Upper lobe of right lung (tissue), 1 donor: Measurements from ENCODE around the gene NTM. TPM values are rescaled to one million over a fixed set of nuclear protein-coding genes. Genes with fewer than 3 reads are reported as not detected.

Source experiments
- ATAC-seq: fragments of 200-7000 bp; cut with Tn5 transposase; one replicate; pipeline ENCODE4 v1.9.1; 2020; ENCODE audit warnings: mild to moderate bottlenecking, moderate library complexity
- DNase-seq: peaks from one replicate; pipeline ENCODE4 v3.0.0-alpha.2; 2020
- H3K27ac ChIP-seq: fragments of 200-600 bp; one replicate; pipeline ENCODE4 v1.8.0; 2022
- H3K27me3 ChIP-seq: fragments of 200-600 bp; one replicate; pipeline ENCODE4 v1.8.0; 2022; ENCODE audit warnings: mild to moderate bottlenecking
- H3K36me3 ChIP-seq: fragments of 200-600 bp; one replicate; pipeline ENCODE4 v1.8.0; 2022
- H3K4me1 ChIP-seq: fragments of 200-600 bp; one replicate; pipeline ENCODE4 v1.8.0; 2022
- H3K4me3 ChIP-seq: fragments of 200-600 bp; one replicate; pipeline ENCODE4 v1.8.0; 2022; ENCODE audit warnings: mild to moderate bottlenecking
- H3K9me3 ChIP-seq: fragments of 200-600 bp; one replicate; pipeline ENCODE4 v1.8.0; 2022
- CTCF ChIP-seq: fragments of 200-600 bp; IDR thresholded peaks from one replicate; pipeline ENCODE4 v1.8.0; 2022; ENCODE audit warnings: antibody characterized with exemption
- intact Hi-C: fragments of 100-400 bp; cut with DNase I; formaldehyde crosslinking; loops from one replicate; pipeline ENCODE4 v1.11.0; 2022
- total RNA-seq: library from RNA; stranded (reverse); fragmentation: NEBNext Ultra II Directional; extraction: Animal tissue kit (Norgen Biotek cat#: 25700); gene quantifications from one replicate; pipeline ENCODE4 v1.2.1, GENCODE V29; 2021
- donor health status: DM: no; HTN: yes; CAD: no; lungs with severe emphysema.

The NTM gene
- total RNA-seq, 1 donor from 2014 or later: 3.7 TPM

GRCh38 chr11:131999955-132000354 is 629.5 kb downstream of the NTM start:
- intact Hi-C loops: no loop called here
- no peak for TF ChIP-seq CTCF
- ATAC-seq (no peak), DNase-seq (no peak)
- Histone ChIP-seq H3K36me3 (no peaks in the 10 kb centered on the region), H3K27me3 (no peaks in the 10 kb centered on the region), H3K4me3 (no peak overlapping the region), H3K9me3 (no peaks in the 10 kb centered on the region), H3K4me1 (no peaks in the 10 kb centered on the region), H3K27ac (no peak overlapping the region)

GRCh38 chr11:132005887-132006286 is 635.5 kb downstream of the NTM start:
- Histone ChIP-seq H3K9me3 (no peaks in the 10 kb centered on the region), H3K4me3 (no peak overlapping the region), H3K36me3 (no peaks in the 10 kb centered on the region), H3K27me3 (no peaks in the 10 kb centered on the region), H3K4me1 (no peaks in the 10 kb centered on the region), H3K27ac (no peak overlapping the region)
- DNase-seq (no peak), ATAC-seq (no peak)
- intact Hi-C loops: no loop called here
- no peak for TF ChIP-seq CTCF

- no peak overlapping the region for H3K27ac ChIP-seq
- H3K4me3 ChIP-seq: no peak overlapping the region
- no peaks in the 10 kb centered on the region for H3K36me3 ChIP-seq
- no peaks in the 10 kb centered on the region for H3K27me3 ChIP-seq
- no peak for TF ChIP-seq CTCF
- no peaks in the 10 kb centered on the region for H3K4me1 ChIP-seq
- ATAC-seq: no peak
- intact Hi-C loops: no loop called here
- no peaks in the 10 kb centered on the region for H3K9me3 ChIP-seq
- DNase-seq: no peak
These were observed 636.6 kb downstream of the NTM start for GRCh38 chr11:132006884-132007580.

GRCh38 chr11:132008226-132008625 is 637.8 kb downstream of the NTM start:
- ATAC-seq: no peak
- Histone ChIP-seq H3K4me1 (no peaks in the 10 kb centered on the region), H3K27ac (no peak overlapping the region), H3K4me3 (no peak overlapping the region), H3K9me3 (no peaks in the 10 kb centered on the region), H3K36me3 (no peaks in the 10 kb centered on the region), H3K27me3 (no peaks in the 10 kb centered on the region)
- DNase-seq: no peak
- intact Hi-C loops: no loop called here
- TF ChIP-seq CTCF: no peak

GRCh38 chr11:132008872-132009271 is 638.5 kb downstream of the NTM start:
- H3K27me3 ChIP-seq: no peaks in the 10 kb centered on the region
- no peaks in the 10 kb centered on the region for H3K4me1 ChIP-seq
- ATAC-seq (no peak), DNase-seq (no peak)
- H3K27ac ChIP-seq: no peak overlapping the region
- H3K9me3 ChIP-seq: no peaks in the 10 kb centered on the region
- H3K36me3 ChIP-seq: no peaks in the 10 kb centered on the region
- TF ChIP-seq CTCF: no peak
- H3K4me3 ChIP-seq: no peak overlapping the region
- intact Hi-C loops: no loop called here

- Histone ChIP-seq H3K9me3 (no peaks in the 10 kb centered on the region), H3K4me1 (no peaks in the 10 kb centered on the region), H3K27me3 (no peaks in the 10 kb centered on the region), H3K36me3 (no peaks in the 10 kb centered on the region), H3K27ac (no peak overlapping the region), H3K4me3 (no peak overlapping the region)
- ATAC-seq (no peak), DNase-seq (no peak)
- TF ChIP-seq CTCF: no peak
- intact Hi-C loops: no loop called here
These were observed 649.6 kb downstream of the NTM start for GRCh38 chr11:132020001-132020400.
